ENCODE results near the gene EIF3D. TPM values are rescaled to one million over a fixed set of nuclear protein-coding genes. Genes with fewer than 3 reads are reported as not detected.

Gene EIF3D
- total and polyA plus RNA-seq, 2 of the 13 experiments (the other 11 are each of a cell fraction or from before 2014, with no cell fraction given) = 118 to 274 TPM

- Histone ChIP-seq H3K79me2 (ENCODE audit: insufficient read depth, low read length) (no peaks in the 10 kb centered on the region), H3K4me3 (replicated peaks in 1 of 3; ENCODE audit: insufficient read depth in 1 of 3, low read depth in 2 of 3, low read length in 3 of 3) (no peak overlapping the region), H3K27ac (ENCODE audit: extremely low read length, insufficient read depth, low read length) (no peak overlapping the region), H2AFZ (ENCODE audit: low read length) (no peak overlapping the region), H4K20me1 (ENCODE audit: insufficient read depth, low read length) (no peaks in the 10 kb centered on the region), H3K9me3 (ENCODE audit: low read length) (no peaks in the 10 kb centered on the region), H3K4me1 (ENCODE audit: insufficient read depth, low read length) (peaks cover 28% of the 10 kb centered on the region), H3K4me2 (ENCODE audit: low read depth, low read length) (no peak overlapping the region), H3K9ac (ENCODE audit: insufficient read depth, low read depth, low read length) (no peak overlapping the region), H3K36me3 (replicated peaks in 1 of 2; ENCODE audit: control insufficient read depth in 1 of 2, insufficient read depth in 2 of 2, low read length in 2 of 2) (no peaks in the 10 kb centered on the region), H3K27me3 (ENCODE audit: control insufficient read depth in 1 of 2, insufficient read depth in 2 of 2, low read length in 2 of 2) (peaks cover 5 to 76% of the 10 kb centered on the region in 2 experiments)
- ChIA-PET CTCF (ENCODE audit: low intra/inter-chr PET ratio, low total read pairs) (no interaction called here), POLR2A (no interaction called here)
- no peak for ATAC-seq
- no TSS peak for BruUV-seq (replicated peaks)
- TF ChIP-seq PRDM10 (CRISPR knock-in tag; IDR thresholded peaks at IDR 0.05; ENCODE audit: low read depth) (no peak), CHCHD3 (CRISPR knock-in tag; IDR thresholded peaks at IDR 0.05) (no peak), RERE (CRISPR knock-in tag; IDR thresholded peaks at IDR 0.05; ENCODE audit: low read depth) (no peak), U2AF1 (optimal IDR thresholded peaks at IDR 0.05; ENCODE audit: low read depth, low read length) (no peak)
- FAIRE-seq = no peak
- no peak for DNase-seq (ENCODE audit: low spot score)
- 4% methylated on average over 5 of the region's 6 CpGs for WGBS (ENCODE audit: low lambda C conversion rate)
- in situ Hi-C loops (cut with HindIII; ENCODE audit: extremely low pct_ligation_motif_present, low pct_unique_long_range_greater_than_20kb) = no loop called here
- intact Hi-C loops (cut with micrococcal nuclease; ENCODE audit: unreplicated experiment) = no loop called here
These were observed 32.4 kb upstream of the EIF3D start for GRCh38 chr22:36561291-36561811.
